Dedifferentiated amniotic fluid mesenchymal stem cell (primary cell): ENCODE measurements around the gene CFAP43.
"Not testable (repeated sequence)": the region's sequence is repeated elsewhere in the genome, so short reads cannot be mapped to it uniquely, and the experiment has no call there.

Source experiments
- DNase-seq: peaks from one replicate; pipeline ENCODE4 v3.0.0-alpha.2; 2016; ENCODE audit errors: extremely low spot score

The CFAP43 gene

GRCh38 chr10:104255311-104255981 lies 23.3 kb upstream of the CFAP43 start:
- DNase-seq = no peak

GRCh38 chr10:104254493-104255310 lies 22.5 kb upstream of the CFAP43 start, which contains the start of gene GSTO1:
Gene GSTO1 (plus strand): TSS chr10:104254892. CDS start chr10:104254929, 37 bp downstream.
- DNase-seq = no peak

- DNase-seq = no peak
These were observed 21.6 kb upstream of the CFAP43 start for GRCh38 chr10:104253606-104254410.

- DNase-seq = no peak
These were observed 20.9 kb upstream of the CFAP43 start for GRCh38 chr10:104253106-104253505.

- no peak for DNase-seq
These were observed 20.2 kb upstream of the CFAP43 start for GRCh38 chr10:104252368-104252767.

- DNase-seq = no peak
These were observed 19.3 kb upstream of the CFAP43 start for GRCh38 chr10:104251443-104251842.

- no peak for DNase-seq
These were observed 18.2 kb upstream of the CFAP43 start for GRCh38 chr10:104250371-104250770.

- not testable (repeated sequence) for DNase-seq
These were observed 16.8 kb upstream of the CFAP43 start for GRCh38 chr10:104248931-104249330.

GRCh38 chr10:104247513-104248146 lies 15.5 kb upstream of the CFAP43 start:
- DNase-seq = no peak

GRCh38 chr10:104246976-104247375 lies 14.8 kb upstream of the CFAP43 start:
- DNase-seq = peak; percentile 77

- no peak for DNase-seq
These were observed 13.0 kb upstream of the CFAP43 start for GRCh38 chr10:104245066-104245632.

- DNase-seq = no peak
These were observed 11.3 kb upstream of the CFAP43 start for GRCh38 chr10:104243512-104243911.

GRCh38 chr10:104243009-104243408 lies 10.8 kb upstream of the CFAP43 start:
- DNase-seq = not testable (repeated sequence)

GRCh38 chr10:104242545-104242944 lies 10.4 kb upstream of the CFAP43 start:
- no peak for DNase-seq

- no peak for DNase-seq
These were observed 7.9 kb upstream of the CFAP43 start for GRCh38 chr10:104240078-104240477.

GRCh38 chr10:104235801-104236200 lies 3.6 kb upstream of the CFAP43 start:
- DNase-seq = no peak

GRCh38 chr10:104234934-104235333 lies 2.8 kb upstream of the CFAP43 start:
- DNase-seq = no peak

GRCh38 chr10:104233817-104234216 lies 1.7 kb upstream of the CFAP43 start:
- no peak for DNase-seq

GRCh38 chr10:104232613-104233102 lies 494 bp upstream of the CFAP43 start:
- no peak for DNase-seq

- no peak for DNase-seq
These were observed 1.7 kb downstream of the CFAP43 start for GRCh38 chr10:104230490-104230889.

GRCh38 chr10:104223304-104223703 lies 8.9 kb downstream of the CFAP43 start:
- DNase-seq = no peak
